Gastroesophageal sphincter (tissue), 4 donors: ENCODE results near the gene GALC. TPM values are rescaled to one million over a fixed set of nuclear protein-coding genes. Genes with fewer than 3 reads are reported as not detected.

ENCODE experiments used
- ATAC-seq: fragments of 150-250 bp; one replicate; pipeline ENCODE4 v1.9.1; 2016; ENCODE audit warnings: mild to moderate bottlenecking, moderate library complexity
- H3K27ac ChIP-seq, 4 donors: fragments of 200-600 bp; sonication (generic) in 3 of 4; 1 replicate in 3 of 4; 2 replicates in 1 of 4; pipeline ENCODE4 v1.5.1; 2016 to 2019
- H3K27me3 ChIP-seq: fragments of 200-600 bp; sonication (generic); one replicate; pipeline ENCODE4 v1.5.1; 2019
- H3K36me3 ChIP-seq, 2 donors: fragments of 200-600 bp; sonication (generic); one replicate each; pipeline ENCODE4 v1.5.1; 2019; ENCODE audit warnings: control low read depth in 1 of 2
- H3K4me1 ChIP-seq, 3 donors: fragments of 200-600 bp; sonication (generic); 1 replicate in 2 of 3; 2 replicates in 1 of 3; pipeline ENCODE4 v1.5.1; 2016 to 2019; ENCODE audit warnings: control low read depth in 2 of 3
- H3K4me3 ChIP-seq, 2 donors: fragments of 200-600 bp; sonication (generic); one replicate each; pipeline ENCODE4 v1.5.1; 2019; ENCODE audit warnings: mild to moderate bottlenecking in 1 of 2, moderate library complexity in 1 of 2
- H3K9me3 ChIP-seq, 3 donors: fragments of 200-600 bp; sonication (generic); one replicate each; pipeline ENCODE4 v1.5.1; 2017 to 2019; ENCODE audit warnings: control low read depth in 2 of 3
- CTCF ChIP-seq, 4 experiments: fragments of 200-600 bp in 2 of 4; fragments of 450-650 bp in 2 of 4; sonication (generic) in 1 of 4; IDR thresholded peaks; one replicate each; pipeline ENCODE4 v1.5.1; 2017 to 2019; ENCODE audit warnings: antibody characterized with exemption in 4 of 4, mild to moderate bottlenecking in 2 of 4, moderate library complexity in 2 of 4
- EP300 ChIP-seq: sonication (generic); formaldehyde crosslinking; IDR thresholded peaks from one replicate; pipeline ENCODE4 v1.6.1; 2017; ENCODE audit warnings: antibody characterized with exemption, mild to moderate bottlenecking
- POLR2A ChIP-seq, 2 donors: fragments of 450-650 bp; IDR thresholded peaks; one replicate each; pipeline ENCODE4 v1.6.1; 2017; ENCODE audit warnings: antibody characterized with exemption in 2 of 2, mild to moderate bottlenecking in 2 of 2, moderate library complexity in 1 of 2
- POLR2AphosphoS5 ChIP-seq: sonication (generic); formaldehyde crosslinking; IDR thresholded peaks from one replicate; pipeline ENCODE4 v1.6.1; 2017; ENCODE audit warnings: antibody characterized with exemption
- WGBS, 2 donors: methylation state at CpG; one replicate each; pipeline ENCODE4 v1.1.5; 2018; ENCODE audit warnings: low coverage in 1 of 2; 5-methylcytosine and 5-hydroxymethylcytosine counted together
- total RNA-seq, 4 donors: library from RNA; depleted of rRNA; stranded (reverse); fragments of >200 nt; gene quantifications; one replicate each; pipeline ENCODE4 v1.1.0, GENCODE V29; 2016

Gene GALC
- total RNA-seq, 4 donors from 2014 or later, result 13.7 to 19.9 (median 16.6) TPM

- TF ChIP-seq POLR2A (IDR thresholded peaks at IDR 0.05), result no peak
- no peak for TF ChIP-seq CTCF (IDR thresholded peaks at IDR 0.05)
- no peak for TF ChIP-seq EP300
- no peak for TF ChIP-seq POLR2AphosphoS5
- H3K4me3 ChIP-seq, result no peak overlapping the region
- WGBS, 2 donors, result 40 to 60% methylated on average over 1 of the region's 1 CpG
- H3K27me3 ChIP-seq, result no peaks in the 10 kb centered on the region
- H3K27ac ChIP-seq, result no peak overlapping the region
- no peak for ATAC-seq
- H3K9me3 ChIP-seq, result no peaks in the 10 kb centered on the region
- H3K36me3 ChIP-seq, result no peaks in the 10 kb centered on the region
- H3K4me1 ChIP-seq, result no peaks in the 10 kb centered on the region
These were observed 14.6 kb upstream of the GALC start for GRCh38 chr14:88007608-88008007.

GRCh38 chr14:88005978-88006851, 13.2 kb upstream of the GALC start:
- peak overlapping the region in 2 of 4 donors; percentile 29 to 50 for H3K27ac ChIP-seq
- peak; percentile 62 for ATAC-seq

GRCh38 chr14:88005050-88005481, 12.1 kb upstream of the GALC start, which contains the start of gene GPR65:
Gene GPR65, plus strand, starts transcription at chr14:88005135. Its CDS starts 5,713 bp downstream, at chr14:88010848.
- no peaks in the 10 kb centered on the region for H3K4me1 ChIP-seq
- no peaks in the 10 kb centered on the region for H3K9me3 ChIP-seq
- no peak for TF ChIP-seq EP300
- TF ChIP-seq POLR2A (IDR thresholded peaks at IDR 0.05), result no peak
- no peak for TF ChIP-seq CTCF (IDR thresholded peaks at IDR 0.05)
- peak; percentile 18 for TF ChIP-seq POLR2AphosphoS5
- no peaks in the 10 kb centered on the region for H3K36me3 ChIP-seq
- 41 to 65% methylated on average over 2 to 3 of the region's 3 CpGs for WGBS, 2 donors
- no peak within 1 kb of the TSS for H3K4me3 ChIP-seq
- peak within 1 kb of the TSS in 2 of 4 donors; percentile 23 to 29 for H3K27ac ChIP-seq
- no peaks in the 10 kb centered on the region for H3K27me3 ChIP-seq
- ATAC-seq, result no peak

More at GRCh38 chr14:88005978-88006851, 13.2 kb upstream of the GALC start:
- no peaks in the 10 kb centered on the region for H3K9me3 ChIP-seq
- H3K4me1 ChIP-seq, result no peaks in the 10 kb centered on the region
- H3K27me3 ChIP-seq, result no peaks in the 10 kb centered on the region
- WGBS, 2 donors, result 76 to 78% methylated on average over 11 to 13 of the region's 13 CpGs
- no peak overlapping the region for H3K4me3 ChIP-seq
- H3K36me3 ChIP-seq, result no peaks in the 10 kb centered on the region
- TF ChIP-seq POLR2A (IDR thresholded peaks at IDR 0.05), result no peak
- no peak for TF ChIP-seq POLR2AphosphoS5
- TF ChIP-seq EP300, result no peak
- no peak for TF ChIP-seq CTCF (IDR thresholded peaks at IDR 0.05)

GRCh38 chr14:88004506-88005036, 11.6 kb upstream of the GALC start:
- WGBS, 2 donors, result 55 to 66% methylated on average over 3 of the region's 3 CpGs
- H3K27me3 ChIP-seq, result no peaks in the 10 kb centered on the region
- TF ChIP-seq POLR2A (IDR thresholded peaks at IDR 0.05) (no peak), EP300 (no peak), CTCF (IDR thresholded peaks at IDR 0.05) (no peak), POLR2AphosphoS5 (no peak)
- no peak for ATAC-seq
- H3K4me1 ChIP-seq, result no peaks in the 10 kb centered on the region
- no peaks in the 10 kb centered on the region for H3K36me3 ChIP-seq
- no peak overlapping the region for H3K27ac ChIP-seq
- H3K9me3 ChIP-seq, result no peaks in the 10 kb centered on the region
- H3K4me3 ChIP-seq, result no peak overlapping the region
